Glutamatergic neuron (in vitro differentiated cells): ENCODE data around the gene BOLA2B. TPM values are rescaled to one million over a fixed set of nuclear protein-coding genes. Genes with fewer than 3 reads are reported as not detected.
A peak's percentile ranks its signal among the peaks of the same experiment; 100 is the strongest.
"Not testable (repeated sequence)": the region's sequence is repeated elsewhere in the genome, so short reads cannot be mapped to it uniquely, and the experiment has no call there.

Experiments
- DNase-seq: peaks from one replicate; pipeline ENCODE4 v3.0.0; 2022
- H3K27ac Mint-ChIP-seq: one replicate; pipeline ENCODE4 v1.8.0; 2020; ENCODE audit warnings: mild to moderate bottlenecking, mixed read lengths, inconsistent platforms; ENCODE audit not compliant: unreplicated experiment
- H3K27me3 Mint-ChIP-seq: one replicate; pipeline ENCODE4 v1.8.0; 2020; ENCODE audit warnings: mild to moderate bottlenecking, moderate library complexity, mixed read lengths, inconsistent platforms; ENCODE audit not compliant: unreplicated experiment
- H3K36me3 Mint-ChIP-seq: one replicate; pipeline ENCODE4 v1.8.0; 2020; ENCODE audit warnings: mild to moderate bottlenecking, mixed read lengths, inconsistent platforms; ENCODE audit not compliant: unreplicated experiment
- H3K4me1 Mint-ChIP-seq: one replicate; pipeline ENCODE4 v1.8.0; 2020; ENCODE audit warnings: mild to moderate bottlenecking, low read depth, mixed read lengths, inconsistent platforms; ENCODE audit not compliant: unreplicated experiment
- H3K4me3 Mint-ChIP-seq: one replicate; pipeline ENCODE4 v1.8.0; 2020; ENCODE audit warnings: mild to moderate bottlenecking, mixed read lengths, inconsistent platforms; ENCODE audit not compliant: unreplicated experiment
- H3K9me3 Mint-ChIP-seq: one replicate; pipeline ENCODE4 v1.8.0; 2020; ENCODE audit warnings: mild to moderate bottlenecking, moderate library complexity, mixed read lengths, inconsistent platforms; ENCODE audit not compliant: unreplicated experiment
- CTCF ChIP-seq: fragments of 200-600 bp; sonication (generic); IDR thresholded peaks from one replicate; pipeline ENCODE4 v1.5.0; 2021; ENCODE audit not compliant: partially characterized antibody, unreplicated experiment
- total RNA-seq: library from RNA; stranded (reverse); fragmentation: NEBNext Ultra II Directional; extraction: Animal tissue kit (Norgen Biotek cat#: 25700); gene quantifications from one replicate; pipeline ENCODE4 v1.2.1, GENCODE V29; 2021; ENCODE audit not compliant: unreplicated experiment

Gene BOLA2B
- total RNA-seq, 1 donor from 2014 or later: 74.6 TPM

GRCh38 chr16:30193098-30193497, 368 bp downstream of the BOLA2B start:
- not testable (repeated sequence) for H3K27me3 Mint-ChIP-seq, H3K4me3 Mint-ChIP-seq, H3K27ac Mint-ChIP-seq

DNA sequence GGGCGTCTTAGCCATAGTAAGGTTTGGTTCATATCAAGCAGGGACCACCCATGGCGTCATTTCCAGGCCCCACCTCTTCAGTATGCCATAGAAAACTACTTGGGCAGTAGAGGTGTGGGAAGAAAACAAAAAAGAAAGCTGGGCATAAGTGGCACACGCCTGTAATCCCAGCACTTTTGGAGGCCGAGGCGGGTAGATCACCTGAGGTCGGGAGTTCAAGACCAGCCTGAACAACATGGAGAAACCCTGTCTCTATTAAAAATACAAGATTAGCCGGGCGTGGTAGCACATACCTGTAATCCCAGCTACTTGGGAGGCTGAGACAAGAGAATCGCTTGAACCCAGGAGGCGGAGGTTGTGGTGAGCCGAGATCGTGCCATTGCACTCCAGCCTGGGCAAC, 2.3 kb downstream of the BOLA2B start:
- H3K36me3 Mint-ChIP-seq, H3K27ac Mint-ChIP-seq, H3K27me3 Mint-ChIP-seq, H3K4me3 Mint-ChIP-seq, DNase-seq, H3K4me1 Mint-ChIP-seq, H3K9me3 Mint-ChIP-seq: not testable (repeated sequence)

More at GRCh38 chr16:30193098-30193497, 368 bp downstream of the BOLA2B start:
- not testable (repeated sequence) for DNase-seq, H3K9me3 Mint-ChIP-seq, H3K36me3 Mint-ChIP-seq, H3K4me1 Mint-ChIP-seq

GRCh38 chr16:30187971-30188561, 5.4 kb downstream of the BOLA2B start:
- H3K36me3 Mint-ChIP-seq: no peaks in the 10 kb centered on the region
- H3K9me3 Mint-ChIP-seq: no peaks in the 10 kb centered on the region
- DNase-seq: no peak
- TF ChIP-seq CTCF: no peak
- no peak overlapping the region for H3K27ac Mint-ChIP-seq
- H3K4me1 Mint-ChIP-seq: no peaks in the 10 kb centered on the region
- H3K4me3 Mint-ChIP-seq: no peak overlapping the region
- peaks cover 2% of the 10 kb centered on the region for H3K27me3 Mint-ChIP-seq

- peaks cover 2% of the 10 kb centered on the region for H3K27me3 Mint-ChIP-seq
- TF ChIP-seq CTCF: no peak
- no peaks in the 10 kb centered on the region for H3K4me1 Mint-ChIP-seq
- no peak for DNase-seq
- H3K27ac Mint-ChIP-seq: no peak overlapping the region
- H3K9me3 Mint-ChIP-seq: no peaks in the 10 kb centered on the region
- no peaks in the 10 kb centered on the region for H3K36me3 Mint-ChIP-seq
- no peak overlapping the region for H3K4me3 Mint-ChIP-seq
These were observed 6.0 kb downstream of the BOLA2B start for GRCh38 chr16:30187556-30187865.

DNA sequence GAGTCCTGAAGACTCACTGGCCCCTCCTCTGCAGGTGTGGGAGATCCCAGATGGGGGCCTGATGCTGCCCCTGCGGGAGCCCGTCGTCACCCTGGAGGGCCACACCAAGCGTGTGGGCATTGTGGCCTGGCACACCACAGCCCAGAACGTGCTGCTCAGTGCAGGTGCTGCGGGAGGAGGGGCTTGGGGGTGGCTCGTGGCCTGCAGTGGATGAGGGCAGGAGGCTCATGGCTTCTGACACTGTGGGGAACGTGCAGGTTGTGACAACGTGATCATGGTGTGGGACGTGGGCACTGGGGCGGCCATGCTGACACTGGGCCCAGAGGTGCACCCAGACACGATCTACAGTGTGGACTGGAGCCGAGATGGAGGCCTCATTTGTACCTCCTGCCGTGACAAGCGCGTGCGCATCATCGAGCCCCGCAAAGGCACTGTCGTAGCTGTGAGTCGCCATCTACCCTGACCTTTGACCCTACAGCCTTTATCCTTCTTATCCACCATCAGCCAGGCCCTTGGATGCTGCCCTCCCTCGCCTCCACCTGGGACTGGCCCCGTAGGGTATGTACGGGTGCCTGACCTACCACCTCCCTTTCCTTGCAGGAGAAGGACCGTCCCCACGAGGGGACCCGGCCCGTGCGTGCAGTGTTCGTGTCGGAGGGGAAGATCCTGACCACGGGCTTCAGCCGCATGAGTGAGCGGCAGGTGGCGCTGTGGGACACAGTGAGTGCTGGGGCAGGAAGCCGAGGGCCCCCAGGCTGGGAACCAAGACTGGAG, 6.5 kb downstream of the BOLA2B start:
- peaks cover 2% of the 10 kb centered on the region for H3K27me3 Mint-ChIP-seq
- peak; percentile 68 for TF ChIP-seq CTCF
- H3K36me3 Mint-ChIP-seq: no peaks in the 10 kb centered on the region
- no peaks in the 10 kb centered on the region for H3K4me1 Mint-ChIP-seq
- H3K27ac Mint-ChIP-seq: no peak overlapping the region
- no peaks in the 10 kb centered on the region for H3K9me3 Mint-ChIP-seq
- DNase-seq: peak; percentile 81
- no peak overlapping the region for H3K4me3 Mint-ChIP-seq

- H3K36me3 Mint-ChIP-seq: no peaks in the 10 kb centered on the region
- DNase-seq: no peak
- TF ChIP-seq CTCF: no peak
- H3K9me3 Mint-ChIP-seq: no peaks in the 10 kb centered on the region
- H3K4me1 Mint-ChIP-seq: no peaks in the 10 kb centered on the region
- H3K4me3 Mint-ChIP-seq: no peak overlapping the region
- H3K27ac Mint-ChIP-seq: no peak overlapping the region
- H3K27me3 Mint-ChIP-seq: peaks cover 2% of the 10 kb centered on the region
These were observed 7.1 kb downstream of the BOLA2B start for GRCh38 chr16:30186444-30186781.
